Measurements from ENCODE around the gene TST. TPM values are rescaled to one million over a fixed set of nuclear protein-coding genes. Genes with fewer than 3 reads are reported as not detected.

Gene TST
- total RNA-seq, 1 experiment from 2014 or later, result 52.2 TPM

GRCh38 chr22:37030560-37031281 is 11.5 kb upstream of the TST start:
- DNase-seq, result no peak
- Mint-ChIP-seq H3K27ac (ENCODE audit: unreplicated experiment) (peak overlapping the region; percentile 100), H3K4me1 (ENCODE audit: low read depth, unreplicated experiment) (peaks cover 46% of the 10 kb centered on the region), H3K36me3 (ENCODE audit: insufficient read depth, unreplicated experiment) (peaks cover 56% of the 10 kb centered on the region), H3K4me3 (ENCODE audit: low read depth, unreplicated experiment) (no peak overlapping the region), H3K27me3 (ENCODE audit: unreplicated experiment) (no peaks in the 10 kb centered on the region), H3K9me3 (ENCODE audit: low read depth, unreplicated experiment) (no peaks in the 10 kb centered on the region)
- BruUV-seq (replicated peaks), result no TSS peak
- TF ChIP-seq CTCF (IDR thresholded peaks at IDR 0.05; ENCODE audit: unreplicated experiment), result no peak
- CTCF ChIA-PET, result interaction anchor here (1.0 to 4.5 kb wide), 2 partner anchors 9 to 14 kb away, joined by 3 to 46 read pairs; no protein-coding TSS in a partner anchor
- intact Hi-C loops (cut with micrococcal nuclease; ENCODE audit: unreplicated experiment), result no loop called here

- CTCF ChIA-PET, result no interaction called here
- BruUV-seq (replicated peaks), result no TSS peak
- Mint-ChIP-seq H3K27ac (ENCODE audit: unreplicated experiment) (no peak overlapping the region), H3K36me3 (ENCODE audit: insufficient read depth, unreplicated experiment) (peaks cover 69% of the 10 kb centered on the region), H3K4me3 (ENCODE audit: low read depth, unreplicated experiment) (no peak overlapping the region), H3K4me1 (ENCODE audit: low read depth, unreplicated experiment) (peaks cover 38% of the 10 kb centered on the region), H3K9me3 (ENCODE audit: low read depth, unreplicated experiment) (no peaks in the 10 kb centered on the region), H3K27me3 (ENCODE audit: unreplicated experiment) (no peaks in the 10 kb centered on the region)
- intact Hi-C loops (cut with micrococcal nuclease; ENCODE audit: unreplicated experiment), result no loop called here
- DNase-seq, result no peak
- no peak for TF ChIP-seq CTCF (IDR thresholded peaks at IDR 0.05; ENCODE audit: unreplicated experiment)
Observed at GRCh38 chr22:37028692-37029674, 9.7 kb upstream of the TST start.

GRCh38 chr22:37027556-37027955 is 8.3 kb upstream of the TST start:
- CTCF ChIA-PET, result no interaction called here
- TF ChIP-seq CTCF (IDR thresholded peaks at IDR 0.05; ENCODE audit: unreplicated experiment), result no peak
- DNase-seq, result no peak
- intact Hi-C loops (cut with micrococcal nuclease; ENCODE audit: unreplicated experiment), result no loop called here
- Mint-ChIP-seq H3K27me3 (ENCODE audit: unreplicated experiment) (no peaks in the 10 kb centered on the region), H3K9me3 (ENCODE audit: low read depth, unreplicated experiment) (no peaks in the 10 kb centered on the region), H3K4me1 (ENCODE audit: low read depth, unreplicated experiment) (peaks cover 25% of the 10 kb centered on the region), H3K27ac (ENCODE audit: unreplicated experiment) (no peak overlapping the region), H3K4me3 (ENCODE audit: low read depth, unreplicated experiment) (no peak overlapping the region), H3K36me3 (ENCODE audit: insufficient read depth, unreplicated experiment) (peaks cover 66% of the 10 kb centered on the region)
- no TSS peak for BruUV-seq (replicated peaks)

GRCh38 chr22:37026325-37026724 is 7.1 kb upstream of the TST start:
- intact Hi-C loops (cut with micrococcal nuclease; ENCODE audit: unreplicated experiment), result no loop called here
- CTCF ChIA-PET, result no interaction called here
- Mint-ChIP-seq H3K4me3 (ENCODE audit: low read depth, unreplicated experiment) (no peak overlapping the region), H3K27ac (ENCODE audit: unreplicated experiment) (no peak overlapping the region), H3K4me1 (ENCODE audit: low read depth, unreplicated experiment) (peaks cover 28% of the 10 kb centered on the region), H3K36me3 (ENCODE audit: insufficient read depth, unreplicated experiment) (peaks cover 63% of the 10 kb centered on the region), H3K9me3 (ENCODE audit: low read depth, unreplicated experiment) (no peaks in the 10 kb centered on the region), H3K27me3 (ENCODE audit: unreplicated experiment) (no peaks in the 10 kb centered on the region)
- no peak for TF ChIP-seq CTCF (IDR thresholded peaks at IDR 0.05; ENCODE audit: unreplicated experiment)
- no peak for DNase-seq
- no TSS peak for BruUV-seq (replicated peaks)

All from Calu3 (cell line).